ENCODE results near the gene PTPRE.

Gene PTPRE, protein sequence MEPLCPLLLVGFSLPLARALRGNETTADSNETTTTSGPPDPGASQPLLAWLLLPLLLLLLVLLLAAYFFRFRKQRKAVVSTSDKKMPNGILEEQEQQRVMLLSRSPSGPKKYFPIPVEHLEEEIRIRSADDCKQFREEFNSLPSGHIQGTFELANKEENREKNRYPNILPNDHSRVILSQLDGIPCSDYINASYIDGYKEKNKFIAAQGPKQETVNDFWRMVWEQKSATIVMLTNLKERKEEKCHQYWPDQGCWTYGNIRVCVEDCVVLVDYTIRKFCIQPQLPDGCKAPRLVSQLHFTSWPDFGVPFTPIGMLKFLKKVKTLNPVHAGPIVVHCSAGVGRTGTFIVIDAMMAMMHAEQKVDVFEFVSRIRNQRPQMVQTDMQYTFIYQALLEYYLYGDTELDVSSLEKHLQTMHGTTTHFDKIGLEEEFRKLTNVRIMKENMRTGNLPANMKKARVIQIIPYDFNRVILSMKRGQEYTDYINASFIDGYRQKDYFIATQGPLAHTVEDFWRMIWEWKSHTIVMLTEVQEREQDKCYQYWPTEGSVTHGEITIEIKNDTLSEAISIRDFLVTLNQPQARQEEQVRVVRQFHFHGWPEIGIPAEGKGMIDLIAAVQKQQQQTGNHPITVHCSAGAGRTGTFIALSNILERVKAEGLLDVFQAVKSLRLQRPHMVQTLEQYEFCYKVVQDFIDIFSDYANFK

DNA sequence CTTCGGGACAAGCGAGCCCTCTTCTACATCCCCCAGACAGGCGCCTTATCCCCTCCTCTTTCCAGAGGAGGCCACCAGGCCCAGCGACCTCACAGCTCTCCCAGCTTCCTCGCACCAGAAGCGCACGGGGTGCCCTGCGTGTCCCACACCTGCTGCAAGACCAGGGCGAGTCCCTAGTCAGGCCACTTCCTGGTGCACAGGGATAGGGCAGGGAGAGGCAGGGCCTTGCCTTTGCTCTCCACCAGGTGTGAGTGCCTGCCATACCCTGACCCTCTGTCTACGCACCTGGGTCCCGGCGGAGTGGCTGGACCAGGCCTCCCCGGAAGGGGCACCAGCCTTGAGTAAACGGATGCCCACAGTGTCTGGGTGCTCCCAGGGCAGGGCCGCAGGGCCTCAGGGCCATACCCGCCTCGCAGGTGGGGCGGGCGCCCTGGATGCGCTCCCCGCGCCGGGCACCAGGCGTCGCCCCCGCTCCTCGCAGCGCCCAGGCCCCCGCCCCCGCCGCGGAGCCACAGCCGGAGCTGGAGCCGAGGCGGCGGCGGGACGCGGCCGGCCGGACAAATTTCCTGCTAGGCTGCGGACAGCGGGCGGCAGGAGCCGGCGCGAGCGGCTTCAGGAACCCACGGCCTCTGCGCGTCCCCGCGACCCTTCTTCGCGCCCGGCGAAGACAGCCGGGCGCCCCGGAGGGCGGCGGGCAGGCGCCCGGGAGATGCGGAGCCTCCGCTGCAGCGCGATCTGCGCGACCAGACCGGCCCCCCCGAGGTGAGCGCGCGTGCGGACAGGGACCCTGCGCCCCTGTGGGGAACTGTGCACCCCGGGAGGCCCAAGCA is at the start of gene PTPRE:
Gene PTPRE, plus strand, starts transcription at position 556 of the 830 bp plus-strand sequence. CDS start 133,779 bp downstream, outside the sequence.
- no peak for DNase-seq

DNA sequence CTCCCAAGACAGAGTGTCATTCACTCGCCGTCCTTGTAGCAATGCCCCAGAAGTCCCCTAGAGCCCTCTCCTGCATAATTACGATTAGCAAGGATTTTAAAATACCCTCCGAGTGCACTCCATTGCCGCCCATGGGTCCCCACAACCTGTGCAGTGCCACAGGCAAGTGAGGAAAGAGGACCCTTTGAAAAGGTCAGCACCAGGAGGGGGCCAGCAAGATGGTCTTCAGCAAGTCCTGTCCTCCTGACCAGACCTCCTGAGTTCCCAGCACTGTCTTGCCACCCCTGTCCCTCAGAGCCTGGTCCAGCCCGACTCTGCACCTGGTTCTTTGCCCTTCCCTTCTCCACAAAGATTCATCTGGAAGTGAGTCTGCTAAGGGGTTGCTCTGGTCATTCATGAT is 46.3 kb upstream of the PTPRE start:
- DNase-seq = no peak

DNA sequence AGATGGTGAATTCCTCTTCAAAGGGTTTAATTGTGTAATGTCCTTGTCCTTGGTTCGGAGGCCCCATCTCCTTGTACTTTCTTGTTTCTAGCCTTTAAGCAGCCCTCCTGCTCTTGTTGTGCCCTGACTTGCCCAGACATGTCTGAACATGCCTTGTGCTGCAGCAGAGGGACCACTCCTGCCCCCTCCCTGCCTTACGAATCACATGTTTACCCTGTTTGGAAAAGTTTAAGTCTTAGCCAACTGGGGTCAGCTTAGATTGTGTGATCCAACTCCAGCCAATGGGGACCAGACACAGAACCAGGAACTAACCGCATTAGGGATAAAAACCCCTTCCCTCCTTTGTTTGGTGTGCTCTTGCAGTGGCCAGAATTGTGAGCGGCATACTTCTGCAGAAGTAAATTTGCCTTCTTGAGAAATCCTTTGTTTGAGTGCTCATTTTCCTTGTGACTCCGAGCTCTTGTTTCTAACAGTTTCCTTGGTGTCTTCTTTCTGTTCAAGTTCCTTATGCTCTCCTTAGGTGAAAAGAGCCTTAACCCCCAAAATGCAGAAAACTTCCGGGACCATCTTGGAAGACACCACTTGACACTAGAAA is 43.6 kb upstream of the PTPRE start:
- no peak for DNase-seq

DNA sequence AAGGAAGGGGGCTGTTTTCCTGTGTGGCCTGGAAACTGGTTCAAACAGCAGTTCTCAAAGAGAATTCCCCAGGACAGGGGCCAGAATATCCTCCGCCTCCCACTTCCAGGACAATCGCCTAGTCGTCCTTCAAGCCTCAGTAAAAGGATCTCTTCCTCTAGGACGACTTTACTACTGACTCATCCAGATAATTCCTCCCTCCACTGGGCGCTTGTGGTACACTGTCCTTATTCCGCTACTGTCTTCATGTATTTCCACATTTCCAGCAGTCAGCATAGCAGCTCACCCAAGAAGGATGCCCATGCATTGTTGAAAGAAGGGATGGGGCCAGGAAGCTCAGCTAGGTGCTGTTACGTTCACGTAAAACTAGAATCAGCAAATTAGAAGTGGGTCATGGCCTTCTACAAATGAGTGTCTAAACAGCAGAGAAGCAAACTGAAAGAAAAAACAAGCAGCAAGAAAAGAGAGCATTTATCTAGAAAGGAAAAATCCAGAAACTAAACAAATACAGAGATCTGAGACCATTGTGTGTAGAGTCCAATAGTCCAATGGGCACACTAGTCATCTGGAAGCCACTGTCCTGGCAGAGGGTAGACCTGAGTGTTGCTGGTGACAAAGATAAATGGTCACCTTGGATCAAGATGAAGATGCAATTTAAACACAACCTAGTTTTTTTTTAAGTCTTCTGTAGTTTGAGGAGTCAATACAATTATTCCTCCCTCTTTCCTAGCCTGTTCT is 40.5 kb upstream of the PTPRE start:
- DNase-seq = no peak

DNA sequence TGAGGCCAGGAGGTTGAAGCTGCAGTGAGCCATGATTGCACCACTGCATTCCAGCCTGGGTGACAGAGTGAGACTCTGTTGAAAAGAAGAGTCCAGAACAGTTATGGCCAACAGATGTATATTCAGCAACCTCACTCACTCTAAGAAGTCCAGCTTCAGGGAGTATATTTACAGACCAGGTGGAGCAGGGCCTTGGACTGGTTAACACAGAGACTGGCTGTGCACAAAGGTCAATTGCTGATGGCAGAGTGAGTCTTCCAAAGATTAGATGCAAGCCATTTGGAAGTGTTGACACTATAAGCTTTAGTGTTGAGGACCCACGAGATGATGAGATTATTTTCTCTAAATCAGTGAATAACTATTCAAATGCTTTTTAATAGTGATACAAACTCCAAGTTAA is 39.1 kb upstream of the PTPRE start:
- DNase-seq = no peak

DNA sequence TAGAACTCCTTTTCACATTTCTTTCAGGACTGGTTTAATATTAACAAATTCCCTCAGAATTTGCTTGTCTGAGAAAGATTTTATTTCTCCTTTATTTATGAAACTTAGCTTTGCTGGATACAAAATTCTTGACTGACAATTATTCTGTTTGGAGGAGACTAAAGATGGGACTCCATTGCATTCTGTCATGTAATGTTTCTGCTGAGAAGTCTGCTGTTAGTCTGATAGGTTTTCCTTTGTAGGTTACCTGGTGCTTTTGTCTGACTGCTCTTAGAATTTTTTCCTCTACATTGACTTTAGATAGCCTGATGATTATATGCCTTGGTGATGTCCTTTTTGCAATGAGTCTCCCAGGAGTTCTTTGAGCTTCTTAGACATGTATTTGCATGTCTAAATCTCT is 37.6 kb upstream of the PTPRE start:
- no peak for DNase-seq

DNA sequence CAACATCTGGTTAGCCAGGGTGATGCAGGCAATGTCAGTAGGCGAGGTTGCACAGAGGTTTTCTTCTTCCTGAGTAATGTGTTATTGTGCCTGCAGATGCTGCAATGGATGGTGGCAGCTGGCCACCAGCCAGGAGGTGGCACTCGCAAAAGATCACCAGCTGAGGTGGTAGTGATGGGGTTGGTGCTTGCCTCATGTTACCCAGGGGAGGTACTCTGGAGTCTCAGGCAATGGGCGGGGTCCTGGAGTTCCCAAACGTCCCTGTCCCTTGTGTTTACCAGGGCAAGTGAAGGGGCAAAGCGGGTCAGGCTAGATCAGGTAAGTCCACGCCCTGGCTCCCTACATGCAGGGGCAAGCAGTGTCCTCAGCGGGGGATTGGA is 35.3 kb upstream of the PTPRE start:
- no peak for DNase-seq

DNA sequence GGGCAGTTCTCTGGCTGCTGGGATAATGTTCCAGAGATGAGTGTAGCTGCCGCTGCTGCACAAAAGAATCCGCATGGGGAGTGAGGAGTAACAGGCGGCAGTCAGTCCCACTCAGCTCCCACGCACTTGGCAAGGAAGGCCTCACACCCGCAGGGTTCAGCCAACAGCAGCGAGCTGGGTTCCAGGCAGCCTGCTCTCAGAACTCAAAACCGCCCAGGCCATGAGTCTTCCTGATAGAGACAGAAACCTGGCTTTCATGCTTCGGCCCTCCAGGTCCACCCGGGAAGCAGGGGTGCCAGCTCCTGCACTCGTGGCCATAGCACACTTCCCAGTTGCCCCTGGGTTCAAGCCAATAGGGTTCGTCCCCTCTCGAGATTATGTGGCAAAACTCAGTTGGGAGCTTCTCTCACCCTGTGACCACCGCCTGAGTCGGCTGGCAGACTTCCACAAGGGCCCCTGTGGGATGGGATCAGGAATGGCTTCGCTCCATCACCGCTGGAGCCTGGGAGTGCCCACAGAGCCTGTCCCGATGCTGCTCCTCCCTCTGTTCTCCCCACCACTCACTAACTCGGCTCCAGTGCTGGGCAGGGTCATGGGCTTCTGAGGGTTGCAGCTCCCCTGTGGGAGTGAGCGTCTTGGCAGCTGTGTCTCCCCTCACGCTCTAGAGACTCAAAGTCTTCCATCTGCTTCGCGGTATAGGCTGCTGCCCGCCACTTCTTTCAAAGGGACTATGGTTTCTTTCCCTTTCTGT is 34.7 kb upstream of the PTPRE start:
- DNase-seq = no peak

DNA sequence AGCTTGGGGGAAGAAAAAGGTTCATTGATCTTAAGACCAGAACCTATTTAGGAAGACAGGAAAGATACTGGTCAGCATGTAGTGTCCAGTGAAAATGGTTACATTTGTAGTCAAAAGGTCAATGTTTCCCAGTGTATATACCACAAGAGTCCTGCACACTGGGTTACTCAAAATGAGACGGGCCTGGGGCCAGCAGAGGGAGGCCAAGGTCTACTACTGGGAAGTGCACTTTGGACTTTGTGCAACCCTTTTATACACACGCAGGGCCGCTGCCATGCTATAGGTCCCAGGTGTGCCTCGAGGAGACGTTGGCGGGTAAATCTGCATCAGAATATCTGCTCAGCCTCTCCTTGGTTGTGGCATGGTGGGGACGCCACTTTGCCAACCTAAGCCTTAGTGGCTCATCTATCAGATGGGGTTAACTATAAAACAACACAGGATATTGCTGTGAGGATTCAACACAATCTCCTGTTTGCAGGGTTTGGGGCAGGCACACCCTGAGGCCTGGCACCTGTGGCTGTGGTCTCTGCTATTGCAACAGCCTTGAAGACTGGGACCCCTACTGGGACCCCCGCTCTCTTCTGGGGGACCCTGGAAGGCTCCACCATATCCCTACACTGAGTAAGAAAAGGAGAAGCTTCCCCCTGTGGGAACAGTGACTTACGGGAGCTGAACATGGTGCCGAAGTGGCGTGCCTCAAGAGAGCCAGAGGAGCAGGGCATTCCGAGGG is 33.9 kb upstream of the PTPRE start:
- no peak for DNase-seq

DNA sequence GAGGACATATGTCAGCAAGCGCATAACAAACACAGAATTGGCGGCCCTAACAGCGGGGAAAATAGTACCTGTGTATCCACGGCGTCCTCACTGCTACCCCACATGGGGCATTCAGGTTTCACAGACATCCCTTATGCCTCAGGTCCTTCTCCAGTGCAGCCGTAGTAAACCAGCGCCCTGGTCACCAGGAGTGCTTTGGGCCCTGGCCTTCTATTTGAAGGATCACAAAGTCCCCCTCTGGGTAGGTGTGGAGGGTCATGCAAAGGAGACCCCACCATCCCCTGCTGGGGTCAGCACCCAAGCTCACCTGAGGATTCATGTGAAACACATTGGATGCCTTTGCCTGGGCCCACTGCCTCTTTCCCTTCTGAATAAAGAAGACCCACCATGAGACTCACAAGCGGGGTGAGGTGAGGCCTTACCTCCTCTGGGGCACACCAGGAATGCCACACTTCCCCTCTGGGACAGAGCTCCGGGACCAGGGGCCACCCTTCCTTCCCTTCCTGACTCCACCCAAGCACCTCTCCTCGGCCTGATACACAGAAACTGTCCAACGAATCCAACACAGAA is 32.9 kb upstream of the PTPRE start:
- no peak for DNase-seq

DNA sequence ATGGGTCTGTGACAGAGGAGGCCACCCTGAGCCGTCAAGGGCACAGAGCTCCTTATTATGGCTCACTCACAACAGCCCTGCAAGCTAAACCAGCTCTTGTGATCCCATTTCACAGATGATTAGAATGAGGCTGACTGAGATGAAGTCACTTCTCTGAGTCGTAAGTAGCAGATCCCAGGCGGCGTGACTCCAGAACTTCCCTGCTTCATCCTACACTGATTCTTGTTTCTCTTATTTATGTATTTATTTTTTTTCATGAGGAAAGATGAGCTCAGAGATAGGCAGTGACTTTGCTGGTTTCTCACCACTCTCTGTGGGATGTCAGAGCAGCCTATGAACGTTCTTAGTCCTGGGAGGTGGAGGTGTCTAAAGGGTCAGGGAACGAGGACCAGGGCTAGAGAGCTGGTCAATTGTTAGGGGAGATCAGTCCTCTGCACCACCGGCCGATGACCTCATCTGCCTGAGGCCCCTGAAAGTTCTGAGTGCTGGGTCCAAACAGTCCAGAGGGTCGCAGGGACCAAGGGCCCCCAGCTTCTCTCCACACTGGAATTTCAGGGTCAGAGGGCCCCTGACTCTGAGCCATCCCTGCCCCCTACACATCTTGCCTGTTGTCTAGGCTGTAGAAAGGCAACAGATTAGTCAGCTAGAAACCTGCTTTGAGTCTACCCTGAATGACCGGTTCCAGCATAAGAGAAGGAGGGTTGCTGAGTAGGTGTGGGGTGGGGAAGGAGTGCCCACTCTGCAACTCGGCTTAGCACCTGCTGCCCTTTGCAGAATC is 32.0 kb upstream of the PTPRE start:
- no peak for DNase-seq

DNA sequence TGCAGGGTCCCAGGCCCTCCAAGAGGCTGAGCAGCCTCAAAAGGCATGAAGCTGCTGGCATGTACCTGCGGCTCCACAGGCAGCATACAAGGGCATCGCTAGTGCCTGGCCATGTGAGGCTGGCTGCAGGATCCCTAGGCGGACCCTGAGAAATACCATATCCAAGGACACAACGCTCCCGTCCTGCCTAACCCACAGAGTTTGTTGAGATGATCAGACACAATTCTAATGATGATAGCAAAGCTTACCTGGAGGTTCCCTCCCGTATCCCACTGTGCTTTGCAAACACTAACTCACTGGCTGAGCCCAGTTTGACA is 31.5 kb upstream of the PTPRE start:
- DNase-seq = no peak

DNA sequence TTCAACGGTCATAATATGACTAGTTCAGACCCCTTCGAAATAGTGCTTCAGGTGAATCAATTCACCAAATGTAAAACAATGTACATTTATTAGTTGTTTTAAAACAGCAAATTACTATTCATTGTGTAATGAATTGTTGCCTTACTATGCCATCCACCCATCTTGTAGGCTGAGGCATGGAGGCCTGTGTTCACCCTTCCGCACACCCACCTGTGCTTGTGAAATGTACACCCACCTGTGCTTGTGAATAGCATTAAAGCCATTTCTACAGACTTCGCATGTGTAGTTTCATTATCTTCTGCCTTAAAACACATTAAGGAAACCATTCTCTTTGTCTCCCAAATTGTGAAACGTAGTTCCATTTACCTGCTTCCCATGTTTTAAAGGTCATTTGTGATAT is 31.0 kb upstream of the PTPRE start:
- DNase-seq = no peak

DNA sequence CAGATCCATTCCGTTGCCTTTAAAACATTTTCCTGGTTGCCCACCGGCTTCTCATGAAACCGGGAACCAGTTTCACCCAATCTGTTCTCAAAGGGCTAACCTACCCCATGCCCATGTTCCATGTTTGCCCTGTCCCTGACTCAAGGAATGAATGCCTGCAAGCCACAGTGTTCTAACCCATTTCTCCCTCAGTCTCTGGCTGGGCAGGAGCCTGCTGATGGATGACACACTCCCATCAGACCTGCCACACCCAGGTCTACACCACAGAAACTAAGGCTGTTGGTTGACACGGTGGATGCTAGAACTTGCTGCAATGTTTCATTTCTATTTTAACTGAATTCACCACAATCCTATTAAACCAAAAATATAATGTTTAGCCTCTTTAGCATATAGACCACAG is 29.8 kb upstream of the PTPRE start:
- no peak for DNase-seq

DNA sequence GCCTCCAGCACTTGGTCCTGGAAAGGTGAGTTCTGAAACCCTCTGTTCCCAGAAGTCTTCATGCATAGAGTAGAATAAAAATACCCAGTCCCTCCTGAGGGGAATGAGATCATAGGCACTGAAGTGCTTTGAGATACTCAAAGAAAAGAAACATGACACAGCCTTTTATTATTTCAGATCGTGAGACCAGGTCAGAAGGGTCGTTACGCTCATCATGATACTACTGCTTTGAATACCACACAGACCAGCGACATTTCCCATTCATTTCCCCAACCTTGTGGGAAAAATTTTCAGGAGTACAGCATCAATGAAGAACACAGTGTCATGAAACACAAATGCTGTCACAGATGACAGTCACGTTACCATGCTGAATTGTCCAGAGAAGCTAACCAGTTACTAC is 29.2 kb upstream of the PTPRE start:
- DNase-seq = no peak

DNA sequence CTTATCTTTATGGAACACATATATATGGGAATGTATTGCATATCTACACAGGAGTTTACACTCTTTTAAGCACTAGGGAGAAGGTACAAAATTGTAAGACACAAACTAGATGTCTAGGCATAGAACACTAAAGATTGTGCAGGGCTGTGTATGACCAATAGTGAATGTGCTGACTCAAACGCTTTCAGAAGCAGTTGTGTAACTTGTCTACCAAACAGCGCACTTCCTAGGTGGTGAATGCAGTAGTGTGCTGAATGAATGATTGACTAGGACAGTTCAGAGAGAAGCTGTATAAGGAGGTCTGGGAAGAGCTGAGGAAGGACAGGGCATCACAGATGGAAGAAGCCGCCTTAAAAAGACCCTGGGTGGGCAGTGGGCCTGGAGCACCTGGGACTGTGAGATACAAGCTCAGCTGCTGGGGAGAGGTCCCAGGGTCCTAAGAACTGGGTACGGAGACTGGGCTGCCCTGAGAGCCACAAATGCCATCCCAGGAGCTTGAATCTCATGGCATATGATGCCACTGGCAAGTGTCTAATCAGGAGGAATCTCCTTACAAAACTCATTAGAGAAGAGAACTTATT is 28.3 kb upstream of the PTPRE start:
- DNase-seq = no peak

DNA sequence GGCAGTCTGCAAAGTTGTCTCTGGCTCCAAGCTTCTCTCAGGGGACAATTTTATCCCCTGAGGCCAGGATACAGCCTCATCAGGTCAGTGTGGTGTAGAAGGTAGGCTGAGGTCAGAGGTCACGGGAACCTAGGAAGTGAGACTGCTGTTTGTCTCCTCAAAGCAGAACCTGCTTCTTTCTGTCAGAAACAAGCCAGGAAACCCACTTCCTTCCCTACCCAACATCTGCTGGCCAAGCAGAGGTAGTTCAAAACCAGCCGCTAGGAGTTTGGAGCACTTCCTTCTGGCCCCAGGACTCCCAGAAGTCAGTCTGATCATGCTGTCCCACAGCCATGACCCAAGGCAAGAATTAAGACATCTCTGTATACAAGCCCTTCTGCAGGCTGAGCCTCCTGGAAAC is 26.3 kb upstream of the PTPRE start:
- DNase-seq = no peak

DNA sequence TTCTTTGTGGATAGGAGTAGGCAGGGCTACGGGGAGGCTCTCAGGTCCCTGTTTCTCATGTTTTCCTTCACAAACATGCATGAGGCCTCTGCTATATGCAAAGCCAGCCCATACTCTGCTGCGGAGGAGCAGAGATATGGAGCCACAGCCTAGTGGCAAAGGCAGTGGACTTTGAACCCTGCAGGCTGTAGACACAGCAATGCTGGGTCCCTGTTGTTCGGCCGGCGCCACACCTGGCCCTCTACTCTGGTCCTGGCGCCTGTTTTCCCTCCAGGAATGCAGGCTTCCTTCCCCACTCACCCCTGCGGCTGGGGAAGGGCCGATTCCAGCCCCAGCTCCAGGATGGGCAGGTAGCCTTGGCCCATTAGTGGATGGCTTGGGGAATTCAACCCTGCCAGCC is 25.6 kb upstream of the PTPRE start:
- DNase-seq = no peak

DNA sequence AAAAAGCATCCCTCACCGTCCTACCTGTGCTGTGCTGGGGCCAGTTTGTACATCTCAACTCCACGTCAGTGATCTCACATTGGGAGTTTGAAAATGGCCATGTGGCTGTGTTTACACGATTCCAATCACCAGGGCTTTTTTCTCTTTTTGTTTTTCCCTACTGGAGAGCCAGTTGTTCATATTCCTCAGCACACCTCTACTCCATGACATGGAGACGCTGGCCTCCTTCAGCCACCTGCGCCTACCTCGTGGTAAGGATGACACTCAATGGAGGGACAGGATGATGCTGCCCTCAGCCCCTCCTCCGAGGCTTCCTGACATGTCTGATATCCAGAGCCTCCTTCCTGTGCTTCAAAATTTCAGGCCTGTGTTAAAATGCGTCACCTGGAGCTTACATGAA is 24.5 kb upstream of the PTPRE start:
- DNase-seq = no peak
